ENCODE results near the gene DOK4. TPM values are rescaled to one million over a fixed set of nuclear protein-coding genes. Genes with fewer than 3 reads are reported as not detected.

Gene DOK4
- total and polyA plus RNA-seq, 8 donors = 11.2 to 55.9 (median 31.1) TPM

GRCh38 chr16:57518520-57518919, 32.2 kb upstream of the DOK4 start:
- Histone ChIP-seq H3K27me3 (no peaks in the 10 kb centered on the region), H3K36me3 (peaks cover 0 to 76% (median 46%) of the 10 kb centered on the region in 4 donors), H3K9me3 (no peaks in the 10 kb centered on the region), H3K27ac (no peak overlapping the region), H3K4me3 (no peak overlapping the region), H3K4me1 (peaks cover 0 to 6% (median 2%) of the 10 kb centered on the region in 4 donors)
- intact Hi-C loops (cut with DNase I; ENCODE audit: low total_unique reads) = loop anchor here (10.0 kb wide), 2 partner anchors 94 to 214 kb away; no protein-coding TSS in a partner anchor
- TF ChIP-seq POLR2AphosphoS5 (IDR thresholded peaks at IDR 0.05) (no peak), POLR2A (IDR thresholded peaks at IDR 0.05) (no peak), CTCF (IDR thresholded peaks at IDR 0.05) (no peak), EP300 (IDR thresholded peaks at IDR 0.05) (no peak)
- DNase-seq = no peak
- WGBS, 5 donors = 91 to 95% (median 94%) methylated on average over 13 of the region's 13 CpGs

GRCh38 chr16:57517397-57518367, 31.4 kb upstream of the DOK4 start:
- TF ChIP-seq POLR2A (IDR thresholded peaks at IDR 0.05) = no peak
- TF ChIP-seq CTCF (IDR thresholded peaks at IDR 0.05) = no peak
- no peak for TF ChIP-seq POLR2AphosphoS5 (IDR thresholded peaks at IDR 0.05)
- no peak for TF ChIP-seq EP300 (IDR thresholded peaks at IDR 0.05)
- Histone ChIP-seq H3K4me1 (peaks cover 0 to 6% (median 2%) of the 10 kb centered on the region in 4 donors), H3K27ac (no peak overlapping the region), H3K36me3 (peaks cover 0 to 84% (median 51%) of the 10 kb centered on the region in 4 donors), H3K9me3 (no peaks in the 10 kb centered on the region), H3K27me3 (no peaks in the 10 kb centered on the region), H3K4me3 (no peak overlapping the region)
- 91 to 97% (median 93%) methylated on average over 28 to 31 of the region's 31 CpGs for WGBS, 5 donors
- DNase-seq = no peak
- intact Hi-C loops (cut with DNase I; ENCODE audit: low total_unique reads) = loop anchor here (10.0 kb wide), 2 partner anchors 93 to 213 kb away; no protein-coding TSS in a partner anchor

GRCh38 chr16:57516773-57517172, 30.5 kb upstream of the DOK4 start:
- intact Hi-C loops (cut with DNase I; ENCODE audit: low total_unique reads) = loop anchor here (10.0 kb wide), 2 partner anchors 92 to 212 kb away; no protein-coding TSS in a partner anchor
- Histone ChIP-seq H3K9me3 (no peaks in the 10 kb centered on the region), H3K36me3 (peaks cover 8 to 84% (median 56%) of the 10 kb centered on the region in 4 donors), H3K27me3 (no peaks in the 10 kb centered on the region), H3K4me3 (no peak overlapping the region), H3K27ac (no peak overlapping the region), H3K4me1 (peaks cover 0 to 6% (median 2%) of the 10 kb centered on the region in 4 donors)
- DNase-seq = no peak
- 85 to 97% (median 90%) methylated on average over 3 of the region's 3 CpGs for WGBS, 5 donors
- TF ChIP-seq EP300 (IDR thresholded peaks at IDR 0.05) (no peak), POLR2A (IDR thresholded peaks at IDR 0.05) (no peak), POLR2AphosphoS5 (IDR thresholded peaks at IDR 0.05) (no peak), CTCF (IDR thresholded peaks at IDR 0.05) (no peak)

GRCh38 chr16:57516176-57516725, 30.0 kb upstream of the DOK4 start:
- H3K36me3 ChIP-seq = peaks cover 8 to 80% (median 56%) of the 10 kb centered on the region in 4 donors
- H3K9me3 ChIP-seq = no peaks in the 10 kb centered on the region
- H3K4me3 ChIP-seq = no peak overlapping the region
- H3K27me3 ChIP-seq = no peaks in the 10 kb centered on the region
- 87 to 90% (median 88%) methylated on average over 10 of the region's 10 CpGs for WGBS, 5 donors
- H3K27ac ChIP-seq = no peak overlapping the region
- H3K4me1 ChIP-seq = peaks cover 0 to 6% (median 2%) of the 10 kb centered on the region in 4 donors
- intact Hi-C loops (cut with DNase I; ENCODE audit: low total_unique reads) = loop anchor here (10.0 kb wide), 2 partner anchors 91 to 211 kb away; no protein-coding TSS in a partner anchor
- DNase-seq = peak in 1 of 2 donors; percentile 4
- TF ChIP-seq POLR2AphosphoS5 (IDR thresholded peaks at IDR 0.05) (no peak), CTCF (IDR thresholded peaks at IDR 0.05) (no peak), EP300 (IDR thresholded peaks at IDR 0.05) (no peak), POLR2A (IDR thresholded peaks at IDR 0.05) (no peak)
